Testis (tissue), 2 donors: ENCODE measurements around the gene TRIM72.

Experiments used
- POLR2A ChIP-seq: fragments of 450-650 bp; IDR thresholded peaks from one replicate; pipeline ENCODE4 v1.6.1; 2017; ENCODE audit warnings: antibody characterized with exemption, mild to moderate bottlenecking, moderate library complexity
- TF ChIP-seq, protein P1 (sequence below), 3 experiments: fragments of 450-650 bp in 2 of 3; fragments of 200-600 bp in 1 of 3; sonication (generic) in 1 of 3; IDR thresholded peaks; one replicate each; pipeline ENCODE4 v1.5.1; 2016 to 2019; ENCODE audit warnings: antibody characterized with exemption in 3 of 3, mild to moderate bottlenecking in 2 of 3, moderate library complexity in 1 of 3

- TF ChIP-seq, protein P1, sequence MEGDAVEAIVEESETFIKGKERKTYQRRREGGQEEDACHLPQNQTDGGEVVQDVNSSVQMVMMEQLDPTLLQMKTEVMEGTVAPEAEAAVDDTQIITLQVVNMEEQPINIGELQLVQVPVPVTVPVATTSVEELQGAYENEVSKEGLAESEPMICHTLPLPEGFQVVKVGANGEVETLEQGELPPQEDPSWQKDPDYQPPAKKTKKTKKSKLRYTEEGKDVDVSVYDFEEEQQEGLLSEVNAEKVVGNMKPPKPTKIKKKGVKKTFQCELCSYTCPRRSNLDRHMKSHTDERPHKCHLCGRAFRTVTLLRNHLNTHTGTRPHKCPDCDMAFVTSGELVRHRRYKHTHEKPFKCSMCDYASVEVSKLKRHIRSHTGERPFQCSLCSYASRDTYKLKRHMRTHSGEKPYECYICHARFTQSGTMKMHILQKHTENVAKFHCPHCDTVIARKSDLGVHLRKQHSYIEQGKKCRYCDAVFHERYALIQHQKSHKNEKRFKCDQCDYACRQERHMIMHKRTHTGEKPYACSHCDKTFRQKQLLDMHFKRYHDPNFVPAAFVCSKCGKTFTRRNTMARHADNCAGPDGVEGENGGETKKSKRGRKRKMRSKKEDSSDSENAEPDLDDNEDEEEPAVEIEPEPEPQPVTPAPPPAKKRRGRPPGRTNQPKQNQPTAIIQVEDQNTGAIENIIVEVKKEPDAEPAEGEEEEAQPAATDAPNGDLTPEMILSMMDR (IDR thresholded peaks at IDR 0.05), result no peak
- TF ChIP-seq POLR2A, result no peak
Observed at GRCh38 chr16:31250782-31251384, 37.0 kb downstream of the TRIM72 start.
